K562 (cell line): ENCODE measurements around the gene CRB2. TPM values are rescaled to one million over a fixed set of nuclear protein-coding genes. Genes with fewer than 3 reads are reported as not detected.
A peak's percentile ranks its signal among the peaks of the same experiment; 100 is the strongest.

Experiments
- AFF4 ChIP-seq: sonication (generic); formaldehyde crosslinking; IDR thresholded peaks from 2 replicates; pipeline ENCODE4 v1.8.0; 2023; ENCODE audit warnings: mild to moderate bottlenecking, missing genetic modification reagents
- ETV6 ChIP-seq, 3 experiments: fragments of 150-350 bp in 1 of 3; sonication (generic) in 1 of 3; formaldehyde crosslinking in 1 of 3; IDR thresholded peaks; 2 replicates each; pipeline versions ENCODE4 v1.6.1 to v1.8.0; 2014 to 2022; ENCODE audit warnings: borderline replicate concordance in 2 of 3, low read depth in 2 of 3, antibody characterized with exemption in 1 of 3, low read length in 1 of 3, mild to moderate bottlenecking in 1 of 3, missing genetic modification reagents in 1 of 3
- GABPB2 ChIP-seq: fragments of 250-450 bp; sonication (Bioruptor Pico); conservative IDR thresholded peaks from 2 replicates; pipeline ENCODE4 v1.5.1; 2021; ENCODE audit warnings: mild to moderate bottlenecking
- MECOM ChIP-seq: fragments of 250-450 bp; sonication (Bioruptor Pico); IDR thresholded peaks from 2 replicates; pipeline ENCODE4 v1.8.0; 2022; ENCODE audit warnings: inconsistent platforms
- NFE2 ChIP-seq: IDR thresholded peaks from 2 replicates; pipeline ENCODE4 v1.6.1; 2014; ENCODE audit warnings: antibody characterized with exemption, low read depth
- NR0B1 ChIP-seq: fragments of 450-650 bp; IDR thresholded peaks from one replicate; pipeline ENCODE4 v1.6.1; 2018; ENCODE audit warnings: mild to moderate bottlenecking, moderate library complexity; ENCODE audit not compliant: partially characterized antibody
- TBL1XR1 ChIP-seq, 2 experiments: IDR thresholded peaks; 2 replicates each; pipeline ENCODE4 v1.6.1; 2012; ENCODE audit warnings: improper control_type of control experiment in 2 of 2, low read length in 2 of 2, mild to moderate bottlenecking in 1 of 2
- polyA plus RNA-seq, 8 experiments: library from polyadenylated mRNA; depleted of rRNA in 4 of 8; stranded (reverse) in 5 of 8; unstranded in 3 of 8; fragments of >200 nt; fragmentation: Nextera tagmentation in 2 of 8; fragmentation: Illumina TruSeq in 1 of 8; extraction: Ambion mirVana in 2 of 8; extraction: Trizol in 1 of 8; gene quantifications; 2 replicates each; pipeline versions ENCODE4 v1.2.1 to v1.2.3, GENCODE V29; 2011 to 2014; ENCODE audit warnings: inconsistent platforms in 1 of 8, missing spikeins in 1 of 8
- total RNA-seq, 7 experiments: library from RNA; depleted of rRNA in 6 of 7; stranded (reverse); fragments of >200 nt in 6 of 7; fragmentation: Illumina TruSeq in 2 of 7; extraction: Trizol in 2 of 7; gene quantifications; 2 replicates each; pipeline versions ENCODE4 v1.2.1 to v1.2.3, GENCODE V29; 2011 to 2021; ENCODE audit warnings: low replicate concordance in 1 of 7
- TF ChIP-seq, protein P1 (sequence below): fragments of 200-800 bp; sonication (Bioruptor generic); IDR thresholded peaks from 2 replicates; pipeline ENCODE4 v1.6.1; 2016; ENCODE audit warnings: missing genetic modification characterization, missing compliant biosample characterization

CRB2 gene
- total and polyA plus RNA-seq, 9 of the 15 experiments (the other 6 are each of a cell fraction or from before 2014, with no cell fraction given) = 0.13 to 1.2 (median 0.25) TPM; not detected in 2

GRCh38 chr9:123312306-123312877, 43.6 kb upstream of the CRB2 start (continued):
- TF ChIP-seq TBL1XR1 (IDR thresholded peaks at IDR 0.05; ENCODE audit: low read length in 2 of 2) = no peak
- peak; percentile 88 for TF ChIP-seq NFE2
- no peak for TF ChIP-seq MECOM (CRISPR knock-in tag)
- TF ChIP-seq GABPB2 (CRISPR knock-in tag) = no peak
- TF ChIP-seq AFF4 = no peak
- no peak for TF ChIP-seq ETV6 (IDR thresholded peaks at IDR 0.05; ENCODE audit: borderline replicate concordance in 1 of 2, low read depth in 2 of 2, low read length in 1 of 2)
- no peak for TF ChIP-seq ETV6 (CRISPR knock-in tag; IDR thresholded peaks at IDR 0.05; ENCODE audit: borderline replicate concordance)
- TF ChIP-seq, protein P1, sequence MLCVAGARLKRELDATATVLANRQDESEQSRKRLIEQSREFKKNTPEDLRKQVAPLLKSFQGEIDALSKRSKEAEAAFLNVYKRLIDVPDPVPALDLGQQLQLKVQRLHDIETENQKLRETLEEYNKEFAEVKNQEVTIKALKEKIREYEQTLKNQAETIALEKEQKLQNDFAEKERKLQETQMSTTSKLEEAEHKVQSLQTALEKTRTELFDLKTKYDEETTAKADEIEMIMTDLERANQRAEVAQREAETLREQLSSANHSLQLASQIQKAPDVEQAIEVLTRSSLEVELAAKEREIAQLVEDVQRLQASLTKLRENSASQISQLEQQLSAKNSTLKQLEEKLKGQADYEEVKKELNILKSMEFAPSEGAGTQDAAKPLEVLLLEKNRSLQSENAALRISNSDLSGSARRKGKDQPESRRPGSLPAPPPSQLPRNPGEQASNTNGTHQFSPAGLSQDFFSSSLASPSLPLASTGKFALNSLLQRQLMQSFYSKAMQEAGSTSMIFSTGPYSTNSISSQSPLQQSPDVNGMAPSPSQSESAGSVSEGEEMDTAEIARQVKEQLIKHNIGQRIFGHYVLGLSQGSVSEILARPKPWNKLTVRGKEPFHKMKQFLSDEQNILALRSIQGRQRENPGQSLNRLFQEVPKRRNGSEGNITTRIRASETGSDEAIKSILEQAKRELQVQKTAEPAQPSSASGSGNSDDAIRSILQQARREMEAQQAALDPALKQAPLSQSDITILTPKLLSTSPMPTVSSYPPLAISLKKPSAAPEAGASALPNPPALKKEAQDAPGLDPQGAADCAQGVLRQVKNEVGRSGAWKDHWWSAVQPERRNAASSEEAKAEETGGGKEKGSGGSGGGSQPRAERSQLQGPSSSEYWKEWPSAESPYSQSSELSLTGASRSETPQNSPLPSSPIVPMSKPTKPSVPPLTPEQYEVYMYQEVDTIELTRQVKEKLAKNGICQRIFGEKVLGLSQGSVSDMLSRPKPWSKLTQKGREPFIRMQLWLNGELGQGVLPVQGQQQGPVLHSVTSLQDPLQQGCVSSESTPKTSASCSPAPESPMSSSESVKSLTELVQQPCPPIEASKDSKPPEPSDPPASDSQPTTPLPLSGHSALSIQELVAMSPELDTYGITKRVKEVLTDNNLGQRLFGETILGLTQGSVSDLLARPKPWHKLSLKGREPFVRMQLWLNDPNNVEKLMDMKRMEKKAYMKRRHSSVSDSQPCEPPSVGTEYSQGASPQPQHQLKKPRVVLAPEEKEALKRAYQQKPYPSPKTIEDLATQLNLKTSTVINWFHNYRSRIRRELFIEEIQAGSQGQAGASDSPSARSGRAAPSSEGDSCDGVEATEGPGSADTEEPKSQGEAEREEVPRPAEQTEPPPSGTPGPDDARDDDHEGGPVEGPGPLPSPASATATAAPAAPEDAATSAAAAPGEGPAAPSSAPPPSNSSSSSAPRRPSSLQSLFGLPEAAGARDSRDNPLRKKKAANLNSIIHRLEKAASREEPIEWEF = no peak
- no peak for TF ChIP-seq NR0B1
- TF ChIP-seq, all 486 proteins: peak for 10
